ENCODE results near the gene PAK5.
A peak's percentile ranks its signal among the peaks of the same experiment; 100 is the strongest.

The PAK5 gene

GRCh38 chr20:9517297-9518162 lies 321.3 kb downstream of the PAK5 start:
- DNase-seq (ENCODE audit: low spot score): no peak

- peak; percentile 34 for DNase-seq (ENCODE audit: low spot score)
These were observed 322.5 kb downstream of the PAK5 start for GRCh38 chr20:9516234-9516871.

GRCh38 chr20:9515741-9516233 lies 323.1 kb downstream of the PAK5 start:
- DNase-seq (ENCODE audit: low spot score): no peak

- DNase-seq (ENCODE audit: low spot score): no peak
These were observed 323.7 kb downstream of the PAK5 start for GRCh38 chr20:9515214-9515585.

GRCh38 chr20:9514461-9515213 lies 324.2 kb downstream of the PAK5 start, which contains the start of gene LAMP5:
LAMP5 (plus strand) TSS chr20:9514590; CDS start chr20:9514853, 263 bp downstream.
- DNase-seq (ENCODE audit: low spot score): peak; percentile 59

GRCh38 chr20:9514072-9514460 lies 324.8 kb downstream of the PAK5 start:
- no peak for DNase-seq (ENCODE audit: low spot score)

- no peak for DNase-seq (ENCODE audit: low spot score)
These were observed 328.0 kb downstream of the PAK5 start for GRCh38 chr20:9510911-9511310.

GRCh38 chr20:9509246-9509645 lies 329.6 kb downstream of the PAK5 start:
- DNase-seq (ENCODE audit: low spot score): no peak

- no peak for DNase-seq (ENCODE audit: low spot score)
These were observed 330.1 kb downstream of the PAK5 start for GRCh38 chr20:9508696-9509178.

- DNase-seq (ENCODE audit: low spot score): no peak
These were observed 330.6 kb downstream of the PAK5 start for GRCh38 chr20:9508240-9508661.

- no peak for DNase-seq (ENCODE audit: low spot score)
These were observed 331.2 kb downstream of the PAK5 start for GRCh38 chr20:9507544-9508239.

- DNase-seq (ENCODE audit: low spot score): no peak
These were observed 331.9 kb downstream of the PAK5 start for GRCh38 chr20:9506964-9507369.

GRCh38 chr20:9506280-9506821 lies 332.5 kb downstream of the PAK5 start:
- DNase-seq (ENCODE audit: low spot score): no peak

GRCh38 chr20:9503526-9504245 lies 335.2 kb downstream of the PAK5 start:
- DNase-seq (ENCODE audit: low spot score): peak; percentile 37

- DNase-seq (ENCODE audit: low spot score): no peak
These were observed 337.4 kb downstream of the PAK5 start for GRCh38 chr20:9501473-9501872.

- no peak for DNase-seq (ENCODE audit: low spot score)
These were observed 338.8 kb downstream of the PAK5 start for GRCh38 chr20:9500121-9500520.

- DNase-seq (ENCODE audit: low spot score): no peak
These were observed 339.6 kb downstream of the PAK5 start for GRCh38 chr20:9499126-9499899.

GRCh38 chr20:9498322-9498721 lies 340.6 kb downstream of the PAK5 start:
- no peak for DNase-seq (ENCODE audit: low spot score)

GRCh38 chr20:9496155-9496554 lies 342.7 kb downstream of the PAK5 start:
- DNase-seq (ENCODE audit: low spot score): no peak

GRCh38 chr20:9495701-9496100 lies 343.2 kb downstream of the PAK5 start:
- no peak for DNase-seq (ENCODE audit: low spot score)
